Lung (tissue), 12 donors: ENCODE measurements around the gene DROSHA. TPM values are rescaled to one million over a fixed set of nuclear protein-coding genes. Genes with fewer than 3 reads are reported as not detected.

ENCODE experiments used
- ATAC-seq: fragments of 200-7000 bp; cut with Tn5 transposase; one replicate; pipeline ENCODE4 v1.9.1; 2020; ENCODE audit warnings: moderate number of reproducible peaks; ENCODE audit not compliant: insufficient read depth, low FRiP score
- DNase-seq, 3 donors: peaks; one replicate each; pipeline ENCODE4 v3.0.0-alpha.2; 2013 to 2017
- H3K27ac ChIP-seq, 2 donors: one replicate each; pipeline ENCODE4 v1.5.1; 2013; ENCODE audit warnings: mild to moderate bottlenecking in 2 of 2, moderate library complexity in 2 of 2, control low read depth in 1 of 2, inconsistent platforms in 1 of 2, low read depth in 1 of 2, low read length in 1 of 2
- H3K27me3 ChIP-seq, 3 donors: one replicate each; pipeline ENCODE4 v1.5.1; 2013; ENCODE audit warnings: low read length in 2 of 3; ENCODE audit not compliant: control insufficient read depth in 3 of 3, insufficient read depth in 3 of 3
- H3K36me3 ChIP-seq, 4 donors: one replicate each; pipeline ENCODE4 v1.5.1; 2013; ENCODE audit warnings: low read length in 4 of 4, mild to moderate bottlenecking in 1 of 4, moderate library complexity in 1 of 4; ENCODE audit not compliant: control insufficient read depth in 4 of 4, insufficient read depth in 4 of 4
- H3K4me1 ChIP-seq, 5 donors: one replicate each; pipeline ENCODE4 v1.5.1; 2013; ENCODE audit warnings: low read length in 5 of 5, mild to moderate bottlenecking in 2 of 5, moderate library complexity in 1 of 5; ENCODE audit not compliant: control insufficient read depth in 5 of 5, insufficient read depth in 5 of 5
- H3K4me3 ChIP-seq: one replicate; pipeline ENCODE4 v1.5.1; 2013; ENCODE audit warnings: mild to moderate bottlenecking, control low read depth, moderate library complexity
- H3K9ac ChIP-seq, 2 donors: one replicate each; pipeline ENCODE4 v1.5.1; 2013; ENCODE audit warnings: low read length in 2 of 2, control low read depth in 1 of 2; ENCODE audit not compliant: insufficient read depth in 1 of 2
- H3K9me3 ChIP-seq, 4 donors: one replicate each; pipeline ENCODE4 v1.5.1; 2013; ENCODE audit warnings: low read length in 3 of 4, mild to moderate bottlenecking in 1 of 4, moderate library complexity in 1 of 4; ENCODE audit not compliant: control insufficient read depth in 4 of 4, insufficient read depth in 3 of 4
- CTCF ChIP-seq: IDR thresholded peaks from 2 replicates; pipeline ENCODE4 v1.5.1; 2012; ENCODE audit warnings: mild to moderate bottlenecking; ENCODE audit errors: control extremely low read depth, extremely low read depth
- WGBS, 2 donors: extraction: QIAGEN DNeasy Blood & Tissue Kit; methylation state at CpG; one replicate each; pipeline ENCODE4 v1.1.7; 2013; 5-methylcytosine and 5-hydroxymethylcytosine counted together
- polyA plus RNA-seq, 2 donors: library from polyadenylated mRNA; stranded (reverse); fragments of 200-250 nt; gene quantifications; one replicate each; pipeline ENCODE4 v1.2.1, GENCODE V29; 2013
- total RNA-seq, 2 donors: library from RNA; depleted of rRNA in 1 of 2; stranded (reverse); fragments of >200 nt in 1 of 2; gene quantifications; one replicate each; pipeline ENCODE4 v1.2.1, GENCODE V29; 2014 to 2021
- donor health status: control.
- donor health status: control.
- donor health status: Bipolar disorder and iron deficiency.
- donor health status: healthy.
- donor health status: DM: yes; HTN: yes; CAD: no.

DROSHA gene
- total and polyA plus RNA-seq, 4 donors, result 16.2 to 92.0 (median 49.9) TPM

GRCh38 chr5:31377274-31377946 lies 154.5 kb downstream of the DROSHA start:
- no peaks in the 10 kb centered on the region for H3K27me3 ChIP-seq
- WGBS, 2 donors, result 89% methylated on average over 6 of the region's 6 CpGs
- H3K4me3 ChIP-seq, result no peak overlapping the region
- H3K27ac ChIP-seq, result no peak overlapping the region
- no peaks in the 10 kb centered on the region for H3K9me3 ChIP-seq
- no peak overlapping the region for H3K9ac ChIP-seq
- TF ChIP-seq CTCF, result no peak
- H3K4me1 ChIP-seq, result peaks cover 0 to 3% (median 0%) of the 10 kb centered on the region in 5 donors
- DNase-seq, result no peak
- no peak for ATAC-seq
- H3K36me3 ChIP-seq, result no peaks in the 10 kb centered on the region

GRCh38 chr5:31375999-31376720 lies 155.7 kb downstream of the DROSHA start:
- no peaks in the 10 kb centered on the region for H3K36me3 ChIP-seq
- DNase-seq (no peak), ATAC-seq (no peak)
- no peaks in the 10 kb centered on the region for H3K27me3 ChIP-seq
- H3K27ac ChIP-seq, result no peak overlapping the region
- H3K4me3 ChIP-seq, result no peak overlapping the region
- no peak overlapping the region for H3K9ac ChIP-seq
- TF ChIP-seq CTCF, result no peak
- WGBS, 2 donors, result 87 to 93% methylated on average over 10 of the region's 10 CpGs
- H3K4me1 ChIP-seq, result peaks cover 0 to 4% (median 0%) of the 10 kb centered on the region in 5 donors
- H3K9me3 ChIP-seq, result no peaks in the 10 kb centered on the region

GRCh38 chr5:31372124-31372523 lies 159.8 kb downstream of the DROSHA start:
- Histone ChIP-seq H3K9ac (no peak overlapping the region), H3K4me3 (no peak overlapping the region), H3K9me3 (no peaks in the 10 kb centered on the region), H3K27me3 (no peaks in the 10 kb centered on the region), H3K36me3 (no peaks in the 10 kb centered on the region), H3K4me1 (peaks cover 0 to 4% (median 0%) of the 10 kb centered on the region in 5 donors), H3K27ac (no peak overlapping the region)
- 47 to 73% methylated on average over 1 of the region's 1 CpG for WGBS, 2 donors
- TF ChIP-seq CTCF, result no peak
- ATAC-seq (no peak), DNase-seq (no peak)
